Left colon (tissue), 2 donors: ENCODE results near the gene MORN1. TPM values are rescaled to one million over a fixed set of nuclear protein-coding genes. Genes with fewer than 3 reads are reported as not detected.

Experiments used
- ATAC-seq: fragments of 200-7000 bp; cut with Tn5 transposase; one replicate; pipeline ENCODE4 v1.9.1; 2020; ENCODE audit warnings: mild to moderate bottlenecking, moderate library complexity
- DNase-seq, 2 donors: peaks; one replicate each; pipeline ENCODE4 v3.0.0-alpha.2; 2020
- intact Hi-C, 2 donors: fragments of 100-400 bp; cut with DNase I in 1 of 2; cut with micrococcal nuclease in 1 of 2; formaldehyde crosslinking; loops; one replicate each; pipeline versions ENCODE4 v1.11.2 to v1.14.0; 2022; cut with DNase I, micrococcal nuclease
- total RNA-seq, 2 donors: library from RNA; stranded (reverse); fragmentation: NEBNext Ultra II Directional; extraction: Animal tissue kit (Norgen Biotek cat#: 25700); gene quantifications; one replicate each; pipeline ENCODE4 v1.2.1, GENCODE V29; 2021
- donor health status: DM: no; HTN: no; CAD: no.
- donor health status: DM: yes; HTN: yes; CAD: no.

MORN1 gene
- total RNA-seq, 2 donors from 2014 or later: 11.0 to 15.2 TPM

DNA sequence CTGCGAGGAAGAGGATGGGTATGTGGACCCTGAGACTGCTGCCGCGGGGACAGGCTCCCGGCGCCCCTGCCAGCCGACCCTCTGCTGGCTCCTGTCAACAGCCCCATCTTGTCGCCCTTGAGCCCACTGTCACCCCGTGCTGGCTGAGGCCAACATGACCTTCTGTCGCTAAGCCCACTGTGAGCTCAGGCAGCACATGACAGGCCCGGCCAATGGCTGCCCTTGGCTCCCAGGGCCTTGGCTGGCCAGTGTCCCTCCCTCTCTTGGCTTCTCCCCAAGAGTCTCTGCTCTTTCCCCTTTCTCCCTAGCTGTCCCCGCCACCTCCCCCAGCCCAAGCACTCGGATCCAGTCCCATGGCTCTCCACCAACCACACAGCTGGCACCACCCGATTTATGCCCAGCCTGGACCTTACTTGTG is 17.5 kb upstream of the MORN1 start:
- intact Hi-C loops: no loop called here
- ATAC-seq (no peak), DNase-seq (no peak)

DNA sequence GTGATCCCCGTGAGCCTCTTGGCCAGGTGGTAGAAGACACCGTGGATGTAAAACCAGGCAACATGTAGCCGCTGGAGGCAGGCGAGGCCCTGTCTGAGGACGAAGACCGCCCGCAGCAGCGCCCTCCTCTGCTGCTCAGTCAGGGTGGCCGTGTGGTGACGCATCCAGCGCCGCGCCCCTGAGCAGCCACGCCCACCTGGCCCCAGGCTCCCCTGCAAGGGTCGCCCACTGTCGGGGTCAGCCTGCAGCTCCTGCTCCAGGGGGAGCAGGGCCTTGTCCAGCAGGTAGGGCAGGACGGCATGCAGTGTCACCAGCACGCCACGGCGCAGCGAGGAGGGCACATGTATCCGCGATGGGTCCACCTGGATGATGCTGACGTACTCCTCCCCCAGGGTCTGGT is 17.1 kb upstream of the MORN1 start:
- ATAC-seq: no peak
- DNase-seq: no peak
- intact Hi-C loops: no loop called here

DNA sequence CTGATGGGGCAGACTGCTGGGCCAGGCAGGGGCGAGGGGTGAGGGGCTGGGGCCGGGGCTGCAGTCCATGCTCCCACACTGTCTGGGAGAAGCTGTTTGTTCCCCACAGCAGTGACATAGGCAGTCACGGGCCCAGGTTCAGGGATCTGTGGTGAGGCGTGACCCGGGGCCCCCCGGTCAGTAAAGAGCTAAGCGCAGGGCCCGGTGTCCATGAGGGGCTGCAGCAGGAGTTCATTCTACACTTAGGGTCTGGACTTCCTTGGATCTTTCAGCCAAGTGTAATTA is 16.6 kb upstream of the MORN1 start:
- no peak for ATAC-seq
- intact Hi-C loops: no loop called here
- no peak for DNase-seq

DNA sequence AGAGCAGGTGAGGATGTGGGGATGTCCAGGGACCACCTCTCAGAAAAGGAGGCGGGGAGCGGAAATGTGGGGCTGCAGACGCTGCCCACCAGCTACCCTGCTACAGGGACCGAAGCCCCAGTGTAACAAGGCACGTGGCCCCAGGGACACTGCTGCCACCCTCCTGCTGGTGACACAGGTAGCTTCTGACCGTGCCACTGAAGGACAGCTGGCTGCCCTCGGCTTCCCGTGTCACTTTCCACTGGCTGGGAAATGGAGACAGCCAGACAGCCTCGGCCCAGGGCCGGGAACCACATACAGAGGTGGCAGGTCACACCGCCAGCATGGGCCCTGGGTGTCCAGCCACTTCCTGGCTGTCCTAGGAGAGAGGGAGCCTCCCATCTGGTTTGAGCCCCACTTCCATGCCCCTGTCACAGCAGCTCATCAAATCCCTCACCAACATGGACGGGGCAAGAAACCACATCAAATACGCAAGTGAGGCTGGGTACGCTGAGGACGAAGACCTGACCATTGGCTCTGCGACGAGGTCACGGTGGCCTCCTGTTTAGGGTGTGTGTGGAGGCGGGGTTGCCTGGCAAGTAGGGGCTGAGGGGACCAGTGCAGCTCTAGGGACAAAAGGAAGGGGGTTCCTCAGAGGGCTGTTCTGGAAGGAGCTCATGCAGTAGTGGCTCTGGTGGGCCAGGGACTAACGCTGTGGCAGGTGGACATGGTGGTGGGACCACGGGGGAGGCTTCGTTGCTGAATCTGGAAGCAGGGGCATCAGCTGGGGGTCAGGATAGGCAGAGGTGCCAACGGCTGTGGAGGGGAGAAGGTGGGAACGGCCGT is 16.0 kb upstream of the MORN1 start:
- intact Hi-C loops: no loop called here
- no peak for DNase-seq
- ATAC-seq: no peak

DNA sequence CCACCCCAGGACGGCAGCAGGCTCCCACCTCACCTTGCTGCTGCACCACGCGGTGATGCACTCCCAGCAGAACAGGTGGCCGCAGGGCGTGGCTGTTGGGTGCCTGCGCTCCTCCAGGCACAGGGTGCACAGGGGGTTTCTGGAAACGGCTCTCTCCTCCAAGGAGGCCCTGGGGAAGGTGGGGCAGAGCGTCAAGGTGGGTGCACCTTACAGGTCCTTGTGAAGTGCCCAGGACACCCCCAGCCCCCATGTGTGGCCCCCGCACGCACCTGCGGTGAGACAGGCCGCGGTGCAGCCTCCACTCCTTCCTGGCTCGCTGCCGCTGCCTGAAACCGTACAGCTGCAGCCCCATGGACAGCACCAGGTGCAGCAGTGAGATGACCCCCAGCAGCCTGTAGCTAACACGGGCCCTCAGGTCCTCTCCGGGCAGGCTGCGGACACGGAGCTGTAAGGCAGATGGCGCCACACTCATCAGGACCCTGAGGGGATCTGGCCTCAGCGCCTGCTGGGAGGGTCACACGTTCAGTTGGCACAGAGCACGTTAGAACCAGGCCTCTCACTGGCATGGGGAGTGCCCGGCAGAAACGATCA is 15.2 kb upstream of the MORN1 start:
- DNase-seq: no peak
- peak; percentile 14 for ATAC-seq
- intact Hi-C loops: no loop called here

DNA sequence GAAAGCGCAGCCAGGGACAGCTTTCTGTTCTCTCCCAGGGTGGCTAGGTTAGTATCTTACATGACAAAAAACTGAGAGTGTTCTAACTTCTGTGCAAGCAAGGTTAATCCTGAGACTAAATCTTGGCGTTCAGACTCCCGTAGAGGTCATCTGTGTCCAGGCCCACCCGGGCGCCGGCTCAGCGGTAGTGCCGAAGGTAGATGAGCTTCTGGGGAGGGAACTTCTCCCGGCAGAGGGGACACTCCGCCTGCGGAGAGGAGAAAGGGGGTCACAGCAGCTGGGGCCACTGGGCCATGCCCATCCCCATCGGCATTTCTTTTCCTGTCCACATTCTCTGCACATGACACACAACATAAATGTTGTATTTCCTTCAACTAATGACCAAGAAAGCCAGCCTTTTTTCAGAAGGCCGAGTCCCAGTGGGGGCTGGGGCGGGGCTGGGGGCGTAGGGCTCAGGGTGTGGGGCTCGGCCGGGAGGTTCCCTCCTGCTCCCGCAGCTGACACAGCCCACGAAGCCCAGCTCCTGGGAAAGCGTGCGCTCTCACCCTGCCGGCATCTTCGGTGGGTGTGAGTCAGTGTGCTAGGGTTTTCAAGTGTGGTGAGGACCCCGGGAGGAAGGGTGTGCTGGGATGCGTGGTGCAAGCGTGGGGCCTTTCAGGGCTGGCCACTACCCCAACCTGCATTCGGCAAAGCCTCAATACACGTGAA is 14.4 kb upstream of the MORN1 start:
- ATAC-seq: no peak

DNA sequence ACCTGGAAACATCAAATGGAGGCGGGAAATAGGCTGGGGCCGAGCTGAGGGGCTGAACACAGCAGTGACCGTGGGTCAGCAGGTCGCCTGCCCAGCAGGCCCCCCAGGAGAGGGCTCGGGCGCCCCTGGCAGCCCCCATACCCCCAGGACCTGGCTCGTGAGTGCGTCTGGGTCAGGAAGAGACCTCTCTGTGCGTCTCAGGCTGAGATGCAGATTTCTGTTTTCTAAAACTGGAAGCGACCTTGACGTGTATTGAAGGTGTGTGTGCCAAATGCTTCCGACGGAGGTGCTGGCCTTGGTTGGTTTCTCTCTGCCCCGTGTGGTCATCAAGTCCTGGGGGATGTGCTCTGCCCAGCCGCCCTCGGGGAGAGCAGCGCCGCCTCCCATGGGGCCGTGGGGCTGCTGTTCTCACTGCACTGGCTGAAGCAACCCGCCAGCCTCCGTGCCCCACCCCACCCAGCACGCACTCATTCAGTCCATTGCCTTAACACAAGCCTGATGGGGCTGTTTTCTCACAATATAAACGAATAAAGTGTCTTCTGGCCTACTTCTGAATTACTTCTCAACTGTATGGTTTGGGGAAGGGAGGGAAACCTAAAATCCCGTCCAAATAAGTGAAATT is 13.6 kb upstream of the MORN1 start:
- intact Hi-C loops: no loop called here
- peak; percentile 8 for ATAC-seq
- DNase-seq: no peak

More for the DNA sequence above, 14.4 kb upstream of the MORN1 start:
- DNase-seq: no peak
- intact Hi-C loops: no loop called here

DNA sequence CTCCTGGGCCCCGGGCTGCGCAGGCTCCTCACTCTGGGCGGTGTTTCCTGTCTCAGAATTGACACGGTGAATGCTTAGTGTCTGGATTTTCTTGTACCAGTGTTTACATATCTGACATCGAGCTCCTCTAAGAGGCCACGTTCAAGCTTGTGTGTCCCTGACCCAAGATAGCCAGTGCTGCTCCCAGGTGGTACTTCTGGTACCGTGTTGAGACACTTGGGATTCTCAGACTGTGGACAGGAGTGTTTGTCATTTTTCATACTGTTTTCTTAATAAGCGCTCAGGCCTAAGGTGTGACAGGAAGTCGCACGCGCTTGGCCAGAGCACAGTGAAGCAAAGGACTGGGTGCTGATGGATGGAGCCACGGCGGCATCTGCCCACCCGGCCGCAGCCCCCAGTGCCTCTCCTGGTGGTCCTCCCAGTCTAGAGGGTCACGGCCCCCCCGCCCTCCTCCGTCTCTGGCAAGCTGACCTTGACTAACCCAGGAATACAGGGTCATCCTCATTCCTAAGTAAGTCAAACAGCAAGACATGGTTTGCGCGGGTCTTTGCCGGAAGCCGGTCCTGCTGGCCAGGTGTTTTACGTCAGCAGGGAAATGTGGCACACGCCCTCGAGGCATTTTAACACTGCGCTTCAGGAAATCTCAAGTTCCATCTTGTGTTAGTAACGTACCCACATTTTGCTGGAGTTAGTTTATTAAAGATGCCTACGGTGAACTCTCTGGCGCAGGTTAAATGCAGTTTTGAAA is 13.0 kb upstream of the MORN1 start:
- no peak for ATAC-seq
- intact Hi-C loops: no loop called here
- DNase-seq: no peak

DNA sequence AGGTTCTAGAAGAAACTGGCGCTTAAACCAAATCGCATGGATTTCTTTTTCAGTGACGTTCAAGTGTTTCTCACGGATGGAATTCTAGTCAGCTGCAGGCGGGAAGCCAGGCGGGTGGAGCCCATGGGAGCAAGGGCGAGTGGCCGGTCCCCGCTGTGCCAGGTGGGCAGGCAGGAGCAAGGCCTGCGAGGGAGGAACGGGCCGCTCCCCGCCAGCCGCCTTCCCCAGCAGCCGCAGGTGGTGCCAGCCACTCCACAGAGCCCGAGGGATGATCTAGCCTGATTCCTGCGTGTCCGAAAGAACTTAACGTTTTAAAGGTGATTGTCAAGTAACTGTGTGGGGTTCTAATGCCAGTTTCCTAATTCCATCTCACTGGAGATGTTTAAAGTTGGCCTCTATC is 11.9 kb upstream of the MORN1 start:
- DNase-seq (no peak), ATAC-seq (no peak)
- intact Hi-C loops: no loop called here

DNA sequence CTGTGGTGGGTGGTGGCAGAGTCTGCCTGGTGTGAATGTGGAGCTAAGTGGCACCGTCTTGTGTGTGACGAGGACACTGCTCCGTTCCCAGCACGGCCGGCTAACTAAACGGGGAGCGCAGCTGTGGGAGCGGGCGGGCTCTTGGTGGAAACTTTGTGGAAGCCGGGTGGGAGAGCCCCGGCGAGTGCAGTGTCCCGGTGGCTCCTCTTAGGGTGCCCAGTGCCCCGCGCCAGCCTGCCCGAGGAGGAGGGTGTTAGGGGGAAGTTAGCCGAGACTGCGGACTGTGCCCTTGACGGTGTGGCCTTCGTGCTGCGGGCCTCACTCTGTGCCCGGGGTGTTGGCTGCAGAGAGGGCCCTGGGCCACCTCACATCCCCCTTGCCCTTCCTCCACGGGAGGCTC is 11.1 kb upstream of the MORN1 start:
- ATAC-seq (no peak), DNase-seq (no peak)
- intact Hi-C loops: no loop called here

DNA sequence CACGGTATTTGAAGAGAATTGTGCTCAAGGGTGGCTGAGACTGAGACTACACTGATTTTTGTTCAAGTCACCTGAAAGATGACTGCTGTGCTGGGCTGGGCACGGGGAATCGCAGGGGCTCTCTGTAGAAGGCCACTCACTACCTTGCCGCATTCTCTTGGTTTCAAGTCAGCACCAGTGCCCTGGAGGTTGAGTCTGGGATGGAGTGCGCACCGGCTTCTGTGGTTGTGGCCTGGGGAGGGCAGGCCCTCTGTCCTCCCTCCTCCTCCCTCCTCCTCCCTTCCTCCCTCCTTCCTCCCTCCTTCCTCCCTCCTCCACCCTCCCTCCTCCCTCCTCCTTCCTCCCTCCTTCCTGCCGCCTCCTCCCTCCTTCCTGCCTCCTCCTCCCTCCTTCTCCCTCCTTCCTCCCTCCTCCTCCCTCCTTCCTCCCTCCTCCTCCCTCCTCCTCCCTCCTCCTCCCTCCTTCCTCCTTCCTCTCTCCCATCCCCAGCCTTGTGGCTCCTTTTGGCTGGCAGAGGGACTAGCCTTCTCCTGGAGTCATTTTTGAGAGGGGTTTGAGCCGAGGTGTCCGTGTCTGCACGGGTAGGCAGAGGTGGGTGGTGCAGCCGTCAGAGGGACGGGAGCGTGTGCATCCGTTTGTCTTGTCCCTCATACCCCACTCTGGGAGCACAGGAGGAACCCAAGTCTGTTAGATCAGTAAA is 9.7 kb upstream of the MORN1 start:
- ATAC-seq (no peak), DNase-seq (no peak)
- intact Hi-C loops: no loop called here

DNA sequence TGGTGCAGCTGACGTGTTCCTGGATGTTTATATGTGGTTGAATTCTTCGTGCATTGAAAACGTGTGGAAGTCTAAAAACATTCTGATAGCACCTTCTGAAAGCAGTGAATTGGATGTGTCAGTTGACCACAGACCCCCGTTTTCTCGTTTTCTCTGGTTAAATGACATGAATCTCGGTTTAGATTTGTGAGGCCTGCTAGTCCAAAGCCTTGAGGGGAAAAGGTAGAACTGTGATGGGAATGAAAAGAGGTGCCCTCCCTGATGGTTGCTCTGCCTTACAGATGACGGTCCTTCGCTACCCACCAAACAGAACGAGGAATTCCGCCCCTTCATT is 9.2 kb upstream of the MORN1 start:
- intact Hi-C loops: no loop called here
- ATAC-seq: no peak
- DNase-seq: no peak

DNA sequence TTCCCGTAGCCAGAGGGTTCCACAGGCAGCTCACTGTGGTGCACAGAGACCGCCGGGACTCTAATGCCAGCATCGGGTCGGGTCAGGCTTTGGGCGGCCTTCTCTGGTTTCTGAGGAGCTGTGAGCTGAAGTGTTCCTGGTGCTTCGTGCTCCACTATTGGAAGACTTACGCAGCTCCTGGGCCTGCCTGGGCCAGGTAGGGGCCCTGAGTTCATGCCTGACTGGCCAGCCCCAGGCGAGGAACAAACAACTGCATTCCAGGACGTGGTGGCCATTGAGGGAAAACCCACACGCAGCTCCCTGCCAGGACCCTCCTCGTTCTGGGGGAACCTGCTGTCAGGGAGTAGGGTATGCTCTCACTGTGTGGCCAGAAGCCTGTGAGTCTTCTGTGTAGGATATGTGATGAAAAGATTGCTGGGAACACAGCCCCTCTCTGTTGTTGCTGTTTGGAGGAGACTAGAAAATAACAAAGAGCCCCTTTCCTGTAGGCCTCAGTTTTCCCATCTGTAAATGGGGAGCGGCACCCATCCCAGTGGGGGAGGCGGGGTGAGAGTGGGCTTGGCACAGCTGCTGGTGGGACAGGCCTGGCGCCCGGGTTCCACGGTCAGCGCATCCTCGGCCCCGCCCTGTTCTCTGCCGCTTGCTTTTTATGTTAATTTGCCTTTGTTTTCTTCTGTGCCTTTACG is 8.7 kb upstream of the MORN1 start:
- DNase-seq: no peak
- intact Hi-C loops: no loop called here
- ATAC-seq: no peak

DNA sequence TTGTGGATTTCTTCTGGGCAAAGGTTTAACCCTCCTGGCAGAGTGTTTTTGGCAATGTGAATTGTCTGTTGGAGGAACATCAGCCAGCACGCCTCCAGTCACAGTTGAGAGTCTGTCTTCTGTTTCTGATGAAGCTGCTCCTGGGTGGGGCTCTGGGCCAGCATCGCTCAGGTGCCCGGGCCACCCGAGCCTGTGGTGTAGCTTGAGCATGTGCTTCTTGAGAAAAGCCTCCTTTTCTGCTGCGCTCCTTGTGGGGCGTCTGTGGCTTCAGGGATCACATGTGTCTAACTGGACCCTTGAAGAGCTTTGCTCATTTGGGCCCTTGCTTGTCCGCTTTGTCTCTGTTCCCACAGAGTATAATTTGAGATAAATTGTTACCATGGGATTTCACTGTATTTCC is 7.5 kb upstream of the MORN1 start:
- ATAC-seq (no peak), DNase-seq (no peak)
- intact Hi-C loops: no loop called here

DNA sequence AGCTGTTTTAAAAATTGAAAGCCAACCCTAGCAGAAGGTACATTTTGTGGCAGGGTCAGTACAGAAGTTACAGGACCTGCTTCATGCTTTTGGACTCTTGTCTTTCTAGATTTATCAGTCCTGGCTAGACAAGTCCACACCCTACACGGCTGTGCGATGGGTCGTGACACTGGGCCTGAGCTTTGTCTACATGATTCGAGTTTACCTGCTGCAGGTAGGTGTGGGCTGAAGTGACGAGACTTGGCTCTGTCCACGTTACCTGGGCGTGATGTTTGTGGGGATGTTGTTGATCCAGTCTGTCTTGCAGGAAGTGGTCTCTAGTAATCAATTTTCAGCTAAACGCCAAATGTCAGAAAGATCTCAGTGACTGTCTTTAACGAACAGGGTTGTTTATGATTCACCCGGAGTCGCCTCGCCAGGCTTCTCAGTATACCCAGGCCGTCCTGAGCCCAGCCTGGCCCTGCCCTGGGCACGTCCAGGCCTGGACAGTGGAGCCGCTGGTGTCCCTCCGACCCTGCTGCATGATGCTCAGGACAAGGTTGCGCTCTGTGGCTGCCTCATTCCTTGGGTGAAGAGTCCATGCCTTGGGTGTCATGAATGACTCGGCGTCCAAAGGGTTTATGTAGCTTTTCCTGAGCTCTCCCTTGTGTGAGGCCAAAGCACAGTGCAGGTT is 5.8 kb upstream of the MORN1 start:
- peak; percentile 13 for ATAC-seq
- DNase-seq: no peak
- intact Hi-C loops: no loop called here

DNA sequence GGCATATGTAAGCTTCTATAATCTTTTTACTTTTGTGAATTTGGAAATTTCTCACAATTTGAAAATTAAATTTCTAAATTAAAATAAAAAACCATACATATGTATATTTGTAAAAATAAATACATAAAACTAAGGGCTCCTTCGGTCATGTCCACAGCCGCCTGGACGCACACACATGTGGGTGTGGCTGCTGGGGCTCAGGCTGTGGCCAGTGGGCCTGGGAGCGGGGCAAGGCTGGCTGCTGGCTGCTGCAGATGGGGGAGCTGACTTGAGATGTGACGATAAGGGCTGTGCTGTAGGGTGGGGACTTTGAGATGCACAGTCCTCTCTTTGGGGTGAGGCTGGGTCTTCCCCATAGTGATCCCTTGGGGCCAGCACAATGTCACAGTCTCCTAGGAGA is 5.1 kb upstream of the MORN1 start:
- DNase-seq (no peak), ATAC-seq (no peak)
- intact Hi-C loops: no loop called here

DNA sequence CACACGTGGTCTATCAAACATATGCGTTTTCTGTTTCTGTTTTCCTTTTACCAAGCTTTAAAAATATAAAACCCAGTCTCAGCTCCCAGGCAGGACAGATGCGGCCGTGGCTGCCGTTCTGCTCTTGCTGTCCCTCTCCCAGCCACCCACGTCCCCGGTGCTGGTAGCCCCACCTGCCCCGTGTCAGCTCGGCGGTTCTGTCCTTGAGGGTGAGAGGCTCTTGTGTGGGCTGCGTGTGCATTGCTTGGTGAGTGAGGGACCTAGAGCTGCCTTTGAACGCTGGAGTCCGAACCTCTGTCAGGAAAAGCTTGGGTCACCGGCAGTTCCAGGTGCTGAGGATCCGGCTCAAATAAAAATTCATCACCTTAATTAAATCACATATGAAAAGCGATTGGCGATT is 4.7 kb upstream of the MORN1 start:
- DNase-seq (no peak), ATAC-seq (no peak)
- intact Hi-C loops: no loop called here

DNA sequence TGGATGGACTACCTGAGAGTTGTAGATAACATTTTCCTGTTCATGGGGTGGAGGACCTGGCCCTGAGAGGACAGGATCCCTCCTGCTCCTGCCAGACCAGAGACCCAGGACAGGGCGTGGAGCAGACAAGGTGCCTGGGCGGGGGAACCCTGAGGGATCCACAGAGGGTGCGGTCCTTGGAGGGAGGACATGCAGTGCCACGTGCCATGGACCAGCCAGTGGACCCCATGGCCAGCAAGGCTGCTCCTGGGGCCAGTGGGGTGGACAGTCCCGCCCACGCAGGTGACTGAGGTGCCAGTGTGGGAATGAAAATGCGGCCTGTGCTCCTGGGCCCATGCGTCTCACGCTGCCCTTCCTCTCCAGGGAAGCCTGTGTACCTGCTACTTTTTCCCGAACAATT is 3.9 kb upstream of the MORN1 start:
- ATAC-seq: no peak
- no peak for DNase-seq
- intact Hi-C loops: no loop called here
